ENCODE data around the gene DDX3X. TPM values are rescaled to one million over a fixed set of nuclear protein-coding genes. Genes with fewer than 3 reads are reported as not detected.

The DDX3X gene
- total and polyA plus RNA-seq, 10 of the 15 experiments (the other 5 are each of a cell fraction or from before 2014, with no cell fraction given), result 52.0 to 283 (median 172) TPM

DNA sequence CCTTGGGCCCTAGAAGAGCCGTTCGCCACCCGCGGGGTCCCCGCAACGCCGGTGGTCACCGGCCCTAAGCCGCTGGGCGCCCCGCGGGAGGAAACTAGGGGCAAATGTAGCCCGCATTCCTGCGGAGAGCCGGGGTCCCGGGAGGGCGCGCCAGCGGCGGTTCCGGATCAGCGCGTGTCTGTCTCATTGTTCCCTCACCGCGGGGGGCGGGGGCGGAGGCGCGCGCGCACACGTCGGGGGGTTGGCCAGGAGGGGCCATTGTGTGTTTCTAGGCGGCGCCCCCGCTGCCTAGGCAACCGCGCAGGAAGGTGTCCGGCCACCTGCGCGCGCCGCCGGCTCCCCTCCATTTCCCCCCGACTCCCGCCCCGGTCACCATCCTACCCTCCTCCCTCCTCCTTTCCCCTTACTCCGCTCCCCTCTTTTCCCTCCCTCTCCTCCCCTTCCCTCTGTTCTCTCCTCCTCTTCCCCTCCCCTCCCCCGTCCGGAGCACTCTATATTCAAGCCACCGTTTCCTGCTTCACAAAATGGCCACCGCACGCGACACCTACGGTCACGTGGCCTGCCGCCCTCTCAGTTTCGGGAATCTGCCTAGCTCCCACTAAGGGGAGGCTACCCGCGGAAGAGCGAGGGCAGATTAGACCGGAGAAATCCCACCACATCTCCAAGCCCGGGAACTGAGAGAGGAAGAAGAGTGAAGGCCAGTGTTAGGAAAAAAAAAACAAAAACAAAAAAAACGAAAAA, 789 bp upstream of the DDX3X start (continued):
- TF ChIP-seq, protein P1, sequence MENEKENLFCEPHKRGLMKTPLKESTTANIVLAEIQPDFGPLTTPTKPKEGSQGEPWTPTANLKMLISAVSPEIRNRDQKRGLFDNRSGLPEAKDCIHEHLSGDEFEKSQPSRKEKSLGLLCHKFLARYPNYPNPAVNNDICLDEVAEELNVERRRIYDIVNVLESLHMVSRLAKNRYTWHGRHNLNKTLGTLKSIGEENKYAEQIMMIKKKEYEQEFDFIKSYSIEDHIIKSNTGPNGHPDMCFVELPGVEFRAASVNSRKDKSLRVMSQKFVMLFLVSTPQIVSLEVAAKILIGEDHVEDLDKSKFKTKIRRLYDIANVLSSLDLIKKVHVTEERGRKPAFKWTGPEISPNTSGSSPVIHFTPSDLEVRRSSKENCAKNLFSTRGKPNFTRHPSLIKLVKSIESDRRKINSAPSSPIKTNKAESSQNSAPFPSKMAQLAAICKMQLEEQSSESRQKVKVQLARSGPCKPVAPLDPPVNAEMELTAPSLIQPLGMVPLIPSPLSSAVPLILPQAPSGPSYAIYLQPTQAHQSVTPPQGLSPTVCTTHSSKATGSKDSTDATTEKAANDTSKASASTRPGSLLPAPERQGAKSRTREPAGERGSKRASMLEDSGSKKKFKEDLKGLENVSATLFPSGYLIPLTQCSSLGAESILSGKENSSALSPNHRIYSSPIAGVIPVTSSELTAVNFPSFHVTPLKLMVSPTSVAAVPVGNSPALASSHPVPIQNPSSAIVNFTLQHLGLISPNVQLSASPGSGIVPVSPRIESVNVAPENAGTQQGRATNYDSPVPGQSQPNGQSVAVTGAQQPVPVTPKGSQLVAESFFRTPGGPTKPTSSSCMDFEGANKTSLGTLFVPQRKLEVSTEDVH (IDR thresholded peaks at IDR 0.05; ENCODE audit: low read depth, partially characterized antibody), result no peak
- TF ChIP-seq ZNF24 (IDR thresholded peaks at IDR 0.05), result no peak
- TF ChIP-seq EED (IDR thresholded peaks at IDR 0.05; ENCODE audit: low read depth), result no peak; the same call in none of the 2 replicates
- peak; percentile 46 for TF ChIP-seq CREM (IDR thresholded peaks at IDR 0.05; ENCODE audit: low read depth)
- TF ChIP-seq RELA (IDR thresholded peaks at IDR 0.05; ENCODE audit: borderline replicate concordance, partially characterized antibody), result no peak
- TF ChIP-seq, protein P2, sequence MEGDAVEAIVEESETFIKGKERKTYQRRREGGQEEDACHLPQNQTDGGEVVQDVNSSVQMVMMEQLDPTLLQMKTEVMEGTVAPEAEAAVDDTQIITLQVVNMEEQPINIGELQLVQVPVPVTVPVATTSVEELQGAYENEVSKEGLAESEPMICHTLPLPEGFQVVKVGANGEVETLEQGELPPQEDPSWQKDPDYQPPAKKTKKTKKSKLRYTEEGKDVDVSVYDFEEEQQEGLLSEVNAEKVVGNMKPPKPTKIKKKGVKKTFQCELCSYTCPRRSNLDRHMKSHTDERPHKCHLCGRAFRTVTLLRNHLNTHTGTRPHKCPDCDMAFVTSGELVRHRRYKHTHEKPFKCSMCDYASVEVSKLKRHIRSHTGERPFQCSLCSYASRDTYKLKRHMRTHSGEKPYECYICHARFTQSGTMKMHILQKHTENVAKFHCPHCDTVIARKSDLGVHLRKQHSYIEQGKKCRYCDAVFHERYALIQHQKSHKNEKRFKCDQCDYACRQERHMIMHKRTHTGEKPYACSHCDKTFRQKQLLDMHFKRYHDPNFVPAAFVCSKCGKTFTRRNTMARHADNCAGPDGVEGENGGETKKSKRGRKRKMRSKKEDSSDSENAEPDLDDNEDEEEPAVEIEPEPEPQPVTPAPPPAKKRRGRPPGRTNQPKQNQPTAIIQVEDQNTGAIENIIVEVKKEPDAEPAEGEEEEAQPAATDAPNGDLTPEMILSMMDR (IDR thresholded peaks at IDR 0.05 in 2 of 3, conservative IDR thresholded peaks at IDR 0.05 in 1 of 3; ENCODE audit: control insufficient read depth in 2 of 3, extremely low read depth in 1 of 3, insufficient read depth in 1 of 3, low read depth in 3 of 3, low read length in 3 of 3), result no peak
- TF ChIP-seq, protein P3, sequence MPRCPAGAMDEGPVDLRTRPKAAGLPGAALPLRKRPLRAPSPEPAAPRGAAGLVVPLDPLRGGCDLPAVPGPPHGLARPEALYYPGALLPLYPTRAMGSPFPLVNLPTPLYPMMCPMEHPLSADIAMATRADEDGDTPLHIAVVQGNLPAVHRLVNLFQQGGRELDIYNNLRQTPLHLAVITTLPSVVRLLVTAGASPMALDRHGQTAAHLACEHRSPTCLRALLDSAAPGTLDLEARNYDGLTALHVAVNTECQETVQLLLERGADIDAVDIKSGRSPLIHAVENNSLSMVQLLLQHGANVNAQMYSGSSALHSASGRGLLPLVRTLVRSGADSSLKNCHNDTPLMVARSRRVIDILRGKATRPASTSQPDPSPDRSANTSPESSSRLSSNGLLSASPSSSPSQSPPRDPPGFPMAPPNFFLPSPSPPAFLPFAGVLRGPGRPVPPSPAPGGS (IDR thresholded peaks at IDR 0.05; ENCODE audit: borderline replicate concordance, insufficient read depth, low read depth, low read length, poor library complexity, severe bottlenecking), result peak; percentile 11
- no peak for TF ChIP-seq MTA3 (IDR thresholded peaks at IDR 0.05; ENCODE audit: borderline replicate concordance, low read length)
- TF ChIP-seq MEF2A (IDR thresholded peaks at IDR 0.05; ENCODE audit: insufficient read depth, low read depth, low read length), result 0 out of 2 replicates have a peak, but pooled peaks have one; percentile 42
- TF ChIP-seq, protein P4, sequence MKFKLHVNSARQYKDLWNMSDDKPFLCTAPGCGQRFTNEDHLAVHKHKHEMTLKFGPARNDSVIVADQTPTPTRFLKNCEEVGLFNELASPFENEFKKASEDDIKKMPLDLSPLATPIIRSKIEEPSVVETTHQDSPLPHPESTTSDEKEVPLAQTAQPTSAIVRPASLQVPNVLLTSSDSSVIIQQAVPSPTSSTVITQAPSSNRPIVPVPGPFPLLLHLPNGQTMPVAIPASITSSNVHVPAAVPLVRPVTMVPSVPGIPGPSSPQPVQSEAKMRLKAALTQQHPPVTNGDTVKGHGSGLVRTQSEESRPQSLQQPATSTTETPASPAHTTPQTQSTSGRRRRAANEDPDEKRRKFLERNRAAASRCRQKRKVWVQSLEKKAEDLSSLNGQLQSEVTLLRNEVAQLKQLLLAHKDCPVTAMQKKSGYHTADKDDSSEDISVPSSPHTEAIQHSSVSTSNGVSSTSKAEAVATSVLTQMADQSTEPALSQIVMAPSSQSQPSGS (IDR thresholded peaks at IDR 0.05; ENCODE audit: low read length), result no peak
- TF ChIP-seq, protein P5, sequence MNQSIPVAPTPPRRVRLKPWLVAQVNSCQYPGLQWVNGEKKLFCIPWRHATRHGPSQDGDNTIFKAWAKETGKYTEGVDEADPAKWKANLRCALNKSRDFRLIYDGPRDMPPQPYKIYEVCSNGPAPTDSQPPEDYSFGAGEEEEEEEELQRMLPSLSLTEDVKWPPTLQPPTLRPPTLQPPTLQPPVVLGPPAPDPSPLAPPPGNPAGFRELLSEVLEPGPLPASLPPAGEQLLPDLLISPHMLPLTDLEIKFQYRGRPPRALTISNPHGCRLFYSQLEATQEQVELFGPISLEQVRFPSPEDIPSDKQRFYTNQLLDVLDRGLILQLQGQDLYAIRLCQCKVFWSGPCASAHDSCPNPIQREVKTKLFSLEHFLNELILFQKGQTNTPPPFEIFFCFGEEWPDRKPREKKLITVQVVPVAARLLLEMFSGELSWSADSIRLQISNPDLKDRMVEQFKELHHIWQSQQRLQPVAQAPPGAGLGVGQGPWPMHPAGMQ (IDR thresholded peaks at IDR 0.05; ENCODE audit: borderline replicate concordance), result no peak
- TF ChIP-seq, protein P6, sequence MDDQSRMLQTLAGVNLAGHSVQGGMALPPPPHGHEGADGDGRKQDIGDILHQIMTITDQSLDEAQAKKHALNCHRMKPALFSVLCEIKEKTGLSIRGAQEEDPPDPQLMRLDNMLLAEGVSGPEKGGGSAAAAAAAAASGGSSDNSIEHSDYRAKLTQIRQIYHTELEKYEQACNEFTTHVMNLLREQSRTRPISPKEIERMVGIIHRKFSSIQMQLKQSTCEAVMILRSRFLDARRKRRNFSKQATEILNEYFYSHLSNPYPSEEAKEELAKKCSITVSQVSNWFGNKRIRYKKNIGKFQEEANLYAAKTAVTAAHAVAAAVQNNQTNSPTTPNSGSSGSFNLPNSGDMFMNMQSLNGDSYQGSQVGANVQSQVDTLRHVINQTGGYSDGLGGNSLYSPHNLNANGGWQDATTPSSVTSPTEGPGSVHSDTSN (IDR thresholded peaks at IDR 0.05; ENCODE audit: insufficient replicate concordance, low read depth, low read length), result no peak
- TF ChIP-seq JUNB (IDR thresholded peaks at IDR 0.05), result no peak
- no peak for TF ChIP-seq NFYA (IDR thresholded peaks at IDR 0.05; ENCODE audit: borderline replicate concordance, low read depth, low read length)
- TF ChIP-seq RCOR1 (conservative IDR thresholded peaks at IDR 0.05; ENCODE audit: low read depth, low read length), result no peak
- TF ChIP-seq, protein P7, sequence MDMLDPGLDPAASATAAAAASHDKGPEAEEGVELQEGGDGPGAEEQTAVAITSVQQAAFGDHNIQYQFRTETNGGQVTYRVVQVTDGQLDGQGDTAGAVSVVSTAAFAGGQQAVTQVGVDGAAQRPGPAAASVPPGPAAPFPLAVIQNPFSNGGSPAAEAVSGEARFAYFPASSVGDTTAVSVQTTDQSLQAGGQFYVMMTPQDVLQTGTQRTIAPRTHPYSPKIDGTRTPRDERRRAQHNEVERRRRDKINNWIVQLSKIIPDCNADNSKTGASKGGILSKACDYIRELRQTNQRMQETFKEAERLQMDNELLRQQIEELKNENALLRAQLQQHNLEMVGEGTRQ (IDR thresholded peaks at IDR 0.05; ENCODE audit: borderline replicate concordance, low read depth, low read length), result peak; percentile 86
- TF ChIP-seq CBFB (IDR thresholded peaks at IDR 0.05; ENCODE audit: low read depth), result no peak

All from GM12878 (cell line).